SK-N-SH (cell line): Measurements from ENCODE around the gene IFT52. TPM values are rescaled to one million over a fixed set of nuclear protein-coding genes. Genes with fewer than 3 reads are reported as not detected.

ENCODE experiments used
- CTCF ChIA-PET: fragments of 300-600, 350-600 bp; formaldehyde crosslinking; extraction: SDS; loops from one replicate; lab custom pipeline; 2021; lab: Yijun Ruan, JAX
- POLR2A ChIA-PET: fragments of 350-600 bp; sonication (Branson Sonifier 250); formaldehyde crosslinking; extraction: SDS; loops from one replicate; lab custom pipeline; 2020; ENCODE audit warnings: antibody characterized with exemption, inconsistent platforms; lab: Yijun Ruan, JAX
- DNase-seq: peaks from one replicate; pipeline ENCODE4 v3.0.0; 2012
- H2AFZ ChIP-seq: fragments of 200-600 bp; sonication (generic); 2 replicates; pipeline ENCODE4 v1.8.1; 2016; ENCODE audit warnings: antibody characterized with exemption, mild to moderate bottlenecking, low read depth
- H3F3A ChIP-seq: fragments of 200-600 bp; sonication (generic); replicated peaks from 2 replicates; pipeline ENCODE3; 2016; ENCODE audit warnings: antibody characterized with exemption, mild to moderate bottlenecking; ENCODE audit not compliant: insufficient read depth
- H3K27ac ChIP-seq, 2 experiments: fragments of 200-500 bp in 1 of 2; fragments of 200-600 bp in 1 of 2; sonication (Bioruptor generic) in 1 of 2; sonication (generic), shearing (Covaris generic) in 1 of 2; 2 replicates each; pipeline versions ENCODE4 v1.5.1 to v1.6.1; 2014 to 2016; ENCODE audit warnings: low read depth in 2 of 2, inconsistent platforms in 1 of 2, low read length in 1 of 2, mild to moderate bottlenecking in 1 of 2, mixed read lengths in 1 of 2
- H3K27me3 ChIP-seq: fragments of 200-600 bp; sonication (generic), shearing (Covaris generic); 2 replicates; pipeline ENCODE4 v1.6.1; 2016; ENCODE audit warnings: mixed run types; ENCODE audit not compliant: insufficient read depth
- H3K36me3 ChIP-seq, 2 experiments: fragments of 200-500 bp in 1 of 2; fragments of 200-600 bp in 1 of 2; sonication (Bioruptor generic) in 1 of 2; sonication (generic) in 1 of 2; replicated peaks in 1 of 2; 2 replicates each; pipeline versions ENCODE3 to v1.5.1; 2014 to 2016; ENCODE audit warnings: low read length in 1 of 2, mild to moderate bottlenecking in 1 of 2; ENCODE audit not compliant: insufficient read depth in 2 of 2, control insufficient read depth in 1 of 2
- H3K4me1 ChIP-seq, 2 experiments: fragments of 200-500 bp in 1 of 2; fragments of 200-600 bp in 1 of 2; sonication (Bioruptor generic) in 1 of 2; sonication (generic), shearing (Covaris generic) in 1 of 2; 2 replicates each; pipeline versions ENCODE4 v1.5.1 to v1.6.1; 2014 to 2016; ENCODE audit warnings: low read depth in 1 of 2, low read length in 1 of 2, mixed run types in 1 of 2; ENCODE audit not compliant: insufficient read depth in 2 of 2, control insufficient read depth in 1 of 2
- H3K4me2 ChIP-seq: fragments of 200-600 bp; sonication (generic), shearing (Covaris generic); 2 replicates; pipeline ENCODE4 v1.6.1; 2017; ENCODE audit warnings: mixed run types
- H3K4me3 ChIP-seq, 2 experiments: fragments of 200-500 bp in 1 of 2; fragments of 200-600 bp in 1 of 2; sonication (Bioruptor generic) in 1 of 2; sonication (generic), shearing (Covaris generic) in 1 of 2; 2 replicates each; pipeline versions ENCODE4 v1.5.1 to v1.8.1; 2014 to 2016; ENCODE audit warnings: low read depth in 2 of 2, inconsistent platforms in 1 of 2, low read length in 1 of 2, mild to moderate bottlenecking in 1 of 2, mixed read lengths in 1 of 2, moderate library complexity in 1 of 2
- H3K79me2 ChIP-seq: fragments of 200-600 bp; sonication (generic); 2 replicates; pipeline ENCODE4 v1.8.1; 2017; ENCODE audit warnings: mild to moderate bottlenecking; ENCODE audit not compliant: insufficient read depth
- H3K9ac ChIP-seq: fragments of 200-600 bp; sonication (generic); 2 replicates; pipeline ENCODE4 v1.6.1; 2017; ENCODE audit warnings: mixed run types
- H3K9me2 ChIP-seq: fragments of 200-600 bp; sonication (generic); 2 replicates; pipeline ENCODE4 v1.6.1; 2017; ENCODE audit warnings: mixed run types
- H3K9me3 ChIP-seq: fragments of 200-600 bp; sonication (generic); 2 replicates; pipeline ENCODE4 v1.6.1; 2017; ENCODE audit warnings: mixed run types, mild to moderate bottlenecking, moderate library complexity
- H4K20me1 ChIP-seq: fragments of 200-600 bp; sonication (generic); 2 replicates; pipeline ENCODE4 v1.6.1; 2017; ENCODE audit warnings: mild to moderate bottlenecking, mixed run types; ENCODE audit not compliant: insufficient read depth
- CTCF ChIP-seq: fragments of 200-600 bp; sonication (generic); IDR thresholded peaks from 2 replicates; pipeline ENCODE4 v1.6.1; 2017; ENCODE audit warnings: antibody characterized with exemption, mild to moderate bottlenecking, moderate library complexity
- ELF1 ChIP-seq: IDR thresholded peaks from 2 replicates; pipeline ENCODE4 v1.4.0; 2012
- EZH2phosphoT487 ChIP-seq: fragments of 200-600 bp; sonication (generic); IDR thresholded peaks from 2 replicates; pipeline ENCODE4 v1.6.1; 2017; ENCODE audit warnings: low read depth, mixed run types, mild to moderate bottlenecking, antibody characterized with exemption, moderate library complexity, borderline replicate concordance
- FOXJ3 ChIP-seq: sonication (generic); formaldehyde crosslinking; IDR thresholded peaks from 2 replicates; pipeline ENCODE4 v1.5.1; 2020; ENCODE audit warnings: mild to moderate bottlenecking, missing genetic modification reagents
- FOXM1 ChIP-seq: IDR thresholded peaks from 2 replicates; pipeline ENCODE4 v1.4.0; 2012; ENCODE audit warnings: low read depth, mild to moderate bottlenecking
- JUND ChIP-seq: IDR thresholded peaks from 2 replicates; pipeline ENCODE4 v1.4.0; 2012
- MEF2A ChIP-seq: IDR thresholded peaks from 2 replicates; pipeline ENCODE4 v1.4.0; 2012; ENCODE audit warnings: low read depth, borderline replicate concordance
- NFIC ChIP-seq: IDR thresholded peaks from 2 replicates; pipeline ENCODE4 v1.4.0; 2012; ENCODE audit warnings: borderline replicate concordance
- RCOR1 ChIP-seq: fragments of 150-350 bp; IDR thresholded peaks from 2 replicates; pipeline ENCODE4 v1.6.1; 2017; ENCODE audit warnings: antibody characterized with exemption, low read length
- REST ChIP-seq: IDR thresholded peaks from 2 replicates; pipeline ENCODE4 v1.6.1; 2012; ENCODE audit warnings: mild to moderate bottlenecking, low read depth, low read length, moderate library complexity
- RXRA ChIP-seq: IDR thresholded peaks from 2 replicates; pipeline ENCODE4 v1.4.0; 2012; ENCODE audit warnings: low read depth, mild to moderate bottlenecking, borderline replicate concordance
- USF1 ChIP-seq: IDR thresholded peaks from 2 replicates; pipeline ENCODE4 v1.4.0; 2012; ENCODE audit warnings: low read depth, borderline replicate concordance
- YY1 ChIP-seq: IDR thresholded peaks from 2 replicates; pipeline ENCODE4 v1.4.0; 2012; ENCODE audit warnings: low read depth, mild to moderate bottlenecking
- WGBS: methylation state at CpG from one replicate; pipeline ENCODE4 v1.1.6; 2017; ENCODE audit warnings: low lambda C conversion rate; 5-methylcytosine and 5-hydroxymethylcytosine counted together
- polyA plus RNA-seq, 3 experiments: library from polyadenylated mRNA; depleted of rRNA; stranded (reverse); fragments of >200 nt; gene quantifications; 2 replicates each; pipeline ENCODE4 v1.2.3, GENCODE V29; 2012

The IFT52 gene
- polyA plus RNA-seq, 1 of the 3 experiments (the other 2 are of a cell fraction), result 34.0 TPM

GRCh38 chr20:43680981-43681380 lies 90.2 kb downstream of the IFT52 start (continued):
- no peak for TF ChIP-seq EZH2phosphoT487
- no peak for TF ChIP-seq USF1
- TF ChIP-seq FOXM1, result no peak

- CTCF ChIA-PET, result interaction anchor here (1.0 to 5.3 kb wide), 2 partner anchors 11 to 233 kb away, joined by 3 to 29 read pairs; no protein-coding TSS in a partner anchor
- no peaks in the 10 kb centered on the region for H3K36me3 ChIP-seq
- no peak overlapping the region for H3K4me3 ChIP-seq
- no peaks in the 10 kb centered on the region for H3K27me3 ChIP-seq
- TF ChIP-seq FOXJ3 (no peak), RXRA (no peak), CTCF (peak; percentile 26; the same call in 1 of the 2 replicates)
- no peak overlapping the region for H3K27ac ChIP-seq
- no peak overlapping the region for H2AFZ ChIP-seq
- no peaks in the 10 kb centered on the region for H3K9me2 ChIP-seq
- H4K20me1 ChIP-seq, result no peaks in the 10 kb centered on the region
- H3K4me2 ChIP-seq, result no peak overlapping the region
- H3F3A ChIP-seq, result no peaks in the 10 kb centered on the region
- peaks cover 8% of the 10 kb centered on the region; the same call in 1 of the 2 replicates for H3K79me2 ChIP-seq
- WGBS, result 96% methylated on average over 6 of the region's 8 CpGs
- no peak overlapping the region for H3K9ac ChIP-seq
- POLR2A ChIA-PET, result no interaction called here
- no peak for DNase-seq
- H3K9me3 ChIP-seq, result no peaks in the 10 kb centered on the region
- H3K4me1 ChIP-seq, result no peaks in the 10 kb centered on the region
Measured at GRCh38 chr20:43681468-43681942, 90.8 kb downstream of the IFT52 start.

- Histone ChIP-seq H3K9me3 (no peaks in the 10 kb centered on the region), H3K4me1 (no peaks in the 10 kb centered on the region), H3F3A (no peaks in the 10 kb centered on the region), H3K4me3 (no peak overlapping the region), H3K27me3 (no peaks in the 10 kb centered on the region), H3K79me2 (peaks cover 3% of the 10 kb centered on the region; the same call in 1 of the 2 replicates), H3K4me2 (no peak overlapping the region), H2AFZ (no peak overlapping the region), H4K20me1 (no peaks in the 10 kb centered on the region), H3K9ac (no peak overlapping the region), H3K9me2 (no peaks in the 10 kb centered on the region), H3K36me3 (no peaks in the 10 kb centered on the region), H3K27ac (no peak overlapping the region)
- POLR2A ChIA-PET, result no interaction called here
- DNase-seq, result no peak
- no peak for TF ChIP-seq NFIC
- no peak for TF ChIP-seq USF1
- TF ChIP-seq YY1, result no peak
- TF ChIP-seq MEF2A, result no peak
- TF ChIP-seq FOXJ3, result no peak
- no peak for TF ChIP-seq RCOR1
- TF ChIP-seq REST, result no peak
- no peak for TF ChIP-seq JUND
- no peak for TF ChIP-seq ELF1
- WGBS, result 71% methylated on average over 2 of the region's 2 CpGs
- CTCF ChIA-PET, result interaction anchor here (5.3 kb wide), 1 partner anchor 11 kb away, joined by 29 read pairs; no protein-coding TSS in a partner anchor
Measured at GRCh38 chr20:43681991-43682410, 91.3 kb downstream of the IFT52 start.
